Mammary epithelial cell (primary cell): Measurements from ENCODE around the gene MAP2K4.

Experiments used
- EZH2 ChIP-seq: IDR thresholded peaks from 2 replicates; pipeline ENCODE4 v1.6.1; 2012; ENCODE audit warnings: low read length, inconsistent platforms, borderline replicate concordance
- TF ChIP-seq, protein P1 (sequence below), 2 donors: IDR thresholded peaks in 1 of 2; conservative IDR thresholded peaks in 1 of 2; 2 replicates each; pipeline ENCODE4 v1.5.1; 2011 to 2012; ENCODE audit warnings: inconsistent platforms in 2 of 2, low read length in 2 of 2, mild to moderate bottlenecking in 2 of 2, control low read depth in 1 of 2, low read depth in 1 of 2; ENCODE audit not compliant: insufficient read depth in 1 of 2; ENCODE audit errors: extremely low read depth in 1 of 2

DNA sequence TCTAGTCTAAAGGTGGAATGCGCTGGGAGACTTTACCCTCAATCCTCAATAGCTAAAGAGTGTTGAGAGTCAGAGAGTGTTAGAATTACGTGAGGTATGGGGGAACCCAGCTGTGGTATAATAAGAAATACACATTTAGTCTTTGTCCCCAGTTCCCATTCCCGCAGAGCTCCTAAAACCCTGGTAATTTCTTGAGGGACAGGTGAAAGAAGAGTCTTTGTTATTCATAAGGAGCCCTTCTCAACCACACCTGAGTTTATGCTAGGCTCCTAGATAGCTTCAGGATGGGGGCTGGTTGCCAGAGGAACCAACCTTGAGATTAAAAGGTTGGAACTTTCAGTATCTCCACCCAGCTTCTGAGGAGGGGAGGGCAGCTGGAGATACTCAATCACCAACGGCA lies 29.2 kb upstream of the MAP2K4 start:
- TF ChIP-seq, protein P1, sequence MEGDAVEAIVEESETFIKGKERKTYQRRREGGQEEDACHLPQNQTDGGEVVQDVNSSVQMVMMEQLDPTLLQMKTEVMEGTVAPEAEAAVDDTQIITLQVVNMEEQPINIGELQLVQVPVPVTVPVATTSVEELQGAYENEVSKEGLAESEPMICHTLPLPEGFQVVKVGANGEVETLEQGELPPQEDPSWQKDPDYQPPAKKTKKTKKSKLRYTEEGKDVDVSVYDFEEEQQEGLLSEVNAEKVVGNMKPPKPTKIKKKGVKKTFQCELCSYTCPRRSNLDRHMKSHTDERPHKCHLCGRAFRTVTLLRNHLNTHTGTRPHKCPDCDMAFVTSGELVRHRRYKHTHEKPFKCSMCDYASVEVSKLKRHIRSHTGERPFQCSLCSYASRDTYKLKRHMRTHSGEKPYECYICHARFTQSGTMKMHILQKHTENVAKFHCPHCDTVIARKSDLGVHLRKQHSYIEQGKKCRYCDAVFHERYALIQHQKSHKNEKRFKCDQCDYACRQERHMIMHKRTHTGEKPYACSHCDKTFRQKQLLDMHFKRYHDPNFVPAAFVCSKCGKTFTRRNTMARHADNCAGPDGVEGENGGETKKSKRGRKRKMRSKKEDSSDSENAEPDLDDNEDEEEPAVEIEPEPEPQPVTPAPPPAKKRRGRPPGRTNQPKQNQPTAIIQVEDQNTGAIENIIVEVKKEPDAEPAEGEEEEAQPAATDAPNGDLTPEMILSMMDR (conservative IDR thresholded peaks at IDR 0.05 in 1 of 2, IDR thresholded peaks at IDR 0.05 in 1 of 2; ENCODE audit: extremely low read depth in 1 of 2, insufficient read depth in 1 of 2, low read depth in 1 of 2, low read length in 2 of 2), result no peak
- no peak for TF ChIP-seq EZH2
